Body of pancreas (tissue), 4 donors: Measurements from ENCODE around the gene HSD3B7.

Experiments
- POLR2A ChIP-seq, 3 donors: fragments of 450-650 bp; IDR thresholded peaks; one replicate each; pipeline ENCODE4 v1.6.1; 2016; ENCODE audit warnings: antibody characterized with exemption in 3 of 3, mild to moderate bottlenecking in 2 of 3
- TF ChIP-seq, protein P1 (sequence below), 7 experiments: fragments of 450-650 bp in 4 of 7; fragments of 200-600 bp in 3 of 7; sonication (generic) in 3 of 7; IDR thresholded peaks; one replicate each; pipeline ENCODE4 v1.5.1; 2016 to 2019; ENCODE audit warnings: antibody characterized with exemption in 7 of 7

DNA sequence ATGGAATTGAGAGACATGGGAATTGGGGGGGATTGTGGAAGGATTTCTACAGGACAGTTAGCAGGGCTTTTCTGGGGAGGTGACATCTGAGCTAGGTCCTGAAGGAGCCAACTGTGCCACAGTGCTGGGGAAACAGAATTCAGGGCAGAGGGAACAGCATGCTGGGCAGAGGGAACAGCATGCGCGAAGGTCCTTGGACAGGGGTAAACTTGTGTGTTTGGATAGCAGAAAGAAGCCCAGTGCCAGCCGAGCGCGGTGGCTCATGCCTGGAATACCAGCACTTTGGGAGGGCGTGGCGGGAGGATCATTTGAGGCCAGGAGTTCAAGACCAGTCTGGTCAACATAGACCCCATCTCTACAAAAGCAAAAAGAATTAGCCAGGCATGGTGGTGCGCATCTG lies 21.6 kb downstream of the HSD3B7 start:
- TF ChIP-seq, protein P1, sequence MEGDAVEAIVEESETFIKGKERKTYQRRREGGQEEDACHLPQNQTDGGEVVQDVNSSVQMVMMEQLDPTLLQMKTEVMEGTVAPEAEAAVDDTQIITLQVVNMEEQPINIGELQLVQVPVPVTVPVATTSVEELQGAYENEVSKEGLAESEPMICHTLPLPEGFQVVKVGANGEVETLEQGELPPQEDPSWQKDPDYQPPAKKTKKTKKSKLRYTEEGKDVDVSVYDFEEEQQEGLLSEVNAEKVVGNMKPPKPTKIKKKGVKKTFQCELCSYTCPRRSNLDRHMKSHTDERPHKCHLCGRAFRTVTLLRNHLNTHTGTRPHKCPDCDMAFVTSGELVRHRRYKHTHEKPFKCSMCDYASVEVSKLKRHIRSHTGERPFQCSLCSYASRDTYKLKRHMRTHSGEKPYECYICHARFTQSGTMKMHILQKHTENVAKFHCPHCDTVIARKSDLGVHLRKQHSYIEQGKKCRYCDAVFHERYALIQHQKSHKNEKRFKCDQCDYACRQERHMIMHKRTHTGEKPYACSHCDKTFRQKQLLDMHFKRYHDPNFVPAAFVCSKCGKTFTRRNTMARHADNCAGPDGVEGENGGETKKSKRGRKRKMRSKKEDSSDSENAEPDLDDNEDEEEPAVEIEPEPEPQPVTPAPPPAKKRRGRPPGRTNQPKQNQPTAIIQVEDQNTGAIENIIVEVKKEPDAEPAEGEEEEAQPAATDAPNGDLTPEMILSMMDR (IDR thresholded peaks at IDR 0.05), result no peak
- TF ChIP-seq POLR2A (IDR thresholded peaks at IDR 0.05), result no peak
